Measurements from ENCODE around the gene PEA15. TPM values are rescaled to one million over a fixed set of nuclear protein-coding genes. Genes with fewer than 3 reads are reported as not detected.
A peak's percentile ranks its signal among the peaks of the same experiment; 100 is the strongest.

The PEA15 gene
- total RNA-seq, 2 experiments from 2014 or later = 9.4 to 10.3 TPM

DNA sequence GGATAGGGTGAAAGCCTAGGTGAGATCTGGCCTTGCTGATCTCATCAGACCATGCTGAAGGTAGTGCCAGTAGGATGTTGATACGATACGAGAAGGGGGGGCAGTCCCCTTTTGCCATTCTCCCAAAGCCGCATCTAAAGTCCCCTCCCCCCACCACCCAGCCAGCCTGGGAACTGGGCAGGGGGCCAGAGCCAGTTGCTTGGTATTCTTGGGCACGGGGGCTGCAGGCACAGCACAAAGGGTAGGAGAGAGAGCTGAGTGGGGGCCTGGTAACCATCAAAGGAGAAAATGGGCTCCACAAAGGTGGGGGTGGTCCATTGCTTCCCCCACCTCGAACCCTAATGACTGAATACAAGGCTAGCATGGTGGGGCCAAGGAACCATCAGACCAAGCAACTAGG lies 5.4 kb downstream of the PEA15 start:
- Mint-ChIP-seq H3K36me3 (ENCODE audit: low read depth) (peaks cover 44% of the 10 kb centered on the region), H3K4me3 (no peak overlapping the region), H3K4me1 (ENCODE audit: low read depth) (peaks cover 32% of the 10 kb centered on the region), H3K27me3 (no peaks in the 10 kb centered on the region), H3K9me3 (no peaks in the 10 kb centered on the region), H3K27ac (no peak overlapping the region)
- H3K4me3 ChIP-seq (ENCODE audit: low read length) = no peak overlapping the region
- TF ChIP-seq, protein P1, sequence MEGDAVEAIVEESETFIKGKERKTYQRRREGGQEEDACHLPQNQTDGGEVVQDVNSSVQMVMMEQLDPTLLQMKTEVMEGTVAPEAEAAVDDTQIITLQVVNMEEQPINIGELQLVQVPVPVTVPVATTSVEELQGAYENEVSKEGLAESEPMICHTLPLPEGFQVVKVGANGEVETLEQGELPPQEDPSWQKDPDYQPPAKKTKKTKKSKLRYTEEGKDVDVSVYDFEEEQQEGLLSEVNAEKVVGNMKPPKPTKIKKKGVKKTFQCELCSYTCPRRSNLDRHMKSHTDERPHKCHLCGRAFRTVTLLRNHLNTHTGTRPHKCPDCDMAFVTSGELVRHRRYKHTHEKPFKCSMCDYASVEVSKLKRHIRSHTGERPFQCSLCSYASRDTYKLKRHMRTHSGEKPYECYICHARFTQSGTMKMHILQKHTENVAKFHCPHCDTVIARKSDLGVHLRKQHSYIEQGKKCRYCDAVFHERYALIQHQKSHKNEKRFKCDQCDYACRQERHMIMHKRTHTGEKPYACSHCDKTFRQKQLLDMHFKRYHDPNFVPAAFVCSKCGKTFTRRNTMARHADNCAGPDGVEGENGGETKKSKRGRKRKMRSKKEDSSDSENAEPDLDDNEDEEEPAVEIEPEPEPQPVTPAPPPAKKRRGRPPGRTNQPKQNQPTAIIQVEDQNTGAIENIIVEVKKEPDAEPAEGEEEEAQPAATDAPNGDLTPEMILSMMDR (IDR thresholded peaks at IDR 0.05) = no peak
- H3K27ac ChIP-seq (ENCODE audit: low read depth in 1 of 2, low read length in 2 of 2) = no peak overlapping the region
- no peaks in the 10 kb centered on the region for H3K27me3 ChIP-seq (ENCODE audit: control insufficient read depth in 1 of 2, insufficient read depth in 2 of 2, low read length in 2 of 2)
- no peak for ATAC-seq (ENCODE audit: poor library complexity)
- DNase-seq = no peak
- H3K36me3 ChIP-seq (ENCODE audit: insufficient read depth, low read length) = peaks cover 60% of the 10 kb centered on the region
- H3K4me1 ChIP-seq (ENCODE audit: insufficient read depth, low read length) = peaks cover 33% of the 10 kb centered on the region
- no peaks in the 10 kb centered on the region for H3K9me3 ChIP-seq (ENCODE audit: control insufficient read depth in 1 of 2, insufficient read depth in 1 of 2, low read length in 2 of 2)
- ChIA-PET CTCF (interaction anchor here (1.0 to 1.7 kb wide), 3 partner anchors 41 to 110 kb away, joined by 3 to 4 read pairs (median 3); no protein-coding TSS in a partner anchor), POLR2A (interaction anchor here (1.2 kb wide), 2 partner anchors 9 to 55 kb away, joined by 3 read pairs; no protein-coding TSS in a partner anchor)
- intact Hi-C loops (cut with DNase I, micrococcal nuclease) = no loop called here

DNA sequence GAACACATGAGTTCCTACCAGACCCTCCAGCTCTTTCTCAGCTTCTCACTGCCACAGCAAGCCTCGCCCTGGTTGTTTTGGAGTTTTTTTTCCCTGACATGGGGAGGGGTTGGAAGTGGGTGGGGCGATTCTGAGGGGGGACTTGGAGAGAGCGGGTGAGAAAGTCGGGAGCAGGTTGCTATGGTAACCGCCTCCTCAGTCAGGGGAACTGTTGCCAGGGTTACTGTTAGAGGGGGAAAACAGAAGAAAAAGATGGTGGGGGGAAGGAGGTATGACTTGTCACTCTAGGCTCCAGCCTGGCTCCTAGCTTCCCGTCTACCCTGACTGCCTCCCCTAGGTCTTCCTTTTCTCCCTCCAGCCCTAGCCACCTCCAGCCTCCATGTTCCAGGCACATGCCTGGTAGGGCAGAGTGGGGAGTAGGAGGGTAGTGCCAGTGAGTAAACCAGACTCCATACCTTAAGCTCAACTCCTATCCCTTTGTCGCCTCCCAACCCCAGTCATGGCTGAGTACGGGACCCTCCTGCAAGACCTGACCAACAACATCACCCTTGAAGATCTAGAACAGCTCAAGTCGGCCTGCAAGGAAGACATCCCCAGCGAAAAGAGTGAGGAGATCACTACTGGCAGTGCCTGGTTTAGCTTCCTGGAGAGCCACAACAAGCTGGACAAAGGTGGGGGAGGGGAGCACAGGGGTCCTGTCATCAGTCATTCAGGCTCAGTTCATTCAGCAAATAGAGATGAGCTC lies 6.0 kb downstream of the PEA15 start:
- intact Hi-C loops (cut with DNase I, micrococcal nuclease) = no loop called here
- Histone ChIP-seq H3K27ac (ENCODE audit: low read depth in 1 of 2, low read length in 2 of 2) (no peak overlapping the region), H3K36me3 (ENCODE audit: insufficient read depth, low read length) (peaks cover 66% of the 10 kb centered on the region), H3K4me1 (ENCODE audit: insufficient read depth, low read length) (peaks cover 26% of the 10 kb centered on the region), H3K4me3 (ENCODE audit: low read length) (no peak overlapping the region), H3K27me3 (ENCODE audit: control insufficient read depth in 1 of 2, insufficient read depth in 2 of 2, low read length in 2 of 2) (no peaks in the 10 kb centered on the region), H3K9me3 (ENCODE audit: control insufficient read depth in 1 of 2, insufficient read depth in 1 of 2, low read length in 2 of 2) (no peaks in the 10 kb centered on the region)
- Mint-ChIP-seq H3K4me3 (no peak overlapping the region), H3K27me3 (no peaks in the 10 kb centered on the region), H3K4me1 (ENCODE audit: low read depth) (peaks cover 27% of the 10 kb centered on the region), H3K27ac (no peak overlapping the region), H3K36me3 (ENCODE audit: low read depth) (peaks cover 50% of the 10 kb centered on the region), H3K9me3 (no peaks in the 10 kb centered on the region)
- TF ChIP-seq, protein P1 (IDR thresholded peaks at IDR 0.05) = no peak
- CTCF ChIA-PET = interaction anchor here (1.7 kb wide), 1 partner anchor 80 kb away, joined by 4 read pairs; no protein-coding TSS in a partner anchor
- ATAC-seq (ENCODE audit: poor library complexity) = no peak
- POLR2A ChIA-PET = interaction anchor here (1.2 kb wide), 1 partner anchor 54 kb away, joined by 3 read pairs; no protein-coding TSS in a partner anchor
- no peak for DNase-seq

DNA sequence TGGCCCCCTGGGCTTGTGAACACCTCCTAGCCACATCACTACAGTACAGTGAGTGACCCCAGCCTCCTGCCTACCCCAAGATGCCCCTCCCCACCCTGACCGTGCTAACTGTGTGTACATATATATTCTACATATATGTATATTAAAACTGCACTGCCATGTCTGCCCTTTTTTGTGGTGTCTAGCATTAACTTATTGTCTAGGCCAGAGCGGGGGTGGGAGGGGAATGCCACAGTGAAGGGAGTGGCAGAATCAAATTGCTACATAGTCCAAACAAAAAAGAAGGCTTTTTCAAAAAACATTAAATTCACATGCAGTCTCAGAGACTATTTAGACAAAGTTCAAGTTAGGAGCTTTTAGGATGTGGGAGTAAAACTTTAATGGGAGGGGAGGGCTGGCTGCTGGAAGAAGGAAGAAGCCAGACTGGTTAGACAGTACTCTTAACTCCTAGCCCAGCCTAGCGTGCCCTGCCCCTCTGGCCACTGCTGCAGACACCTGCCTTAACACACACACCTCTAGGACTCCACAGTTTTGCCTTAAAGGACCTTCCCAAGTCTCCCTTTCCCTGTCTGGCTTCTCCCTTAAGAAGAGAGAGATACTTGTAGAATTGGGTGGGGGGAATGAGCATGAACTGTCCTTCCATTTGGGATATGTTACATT lies 9.4 kb downstream of the PEA15 start:
- Histone ChIP-seq H3K27me3 (ENCODE audit: control insufficient read depth in 1 of 2, insufficient read depth in 2 of 2, low read length in 2 of 2) (no peaks in the 10 kb centered on the region), H3K36me3 (ENCODE audit: insufficient read depth, low read length) (peaks cover 94% of the 10 kb centered on the region), H3K4me3 (ENCODE audit: low read length) (no peak overlapping the region), H3K27ac (ENCODE audit: low read depth in 1 of 2, low read length in 2 of 2) (no peak overlapping the region), H3K9me3 (ENCODE audit: control insufficient read depth in 1 of 2, insufficient read depth in 1 of 2, low read length in 2 of 2) (no peaks in the 10 kb centered on the region), H3K4me1 (ENCODE audit: insufficient read depth, low read length) (peaks cover 9% of the 10 kb centered on the region)
- ATAC-seq (ENCODE audit: poor library complexity) = no peak
- intact Hi-C loops (cut with DNase I, micrococcal nuclease) = no loop called here
- Mint-ChIP-seq H3K9me3 (no peaks in the 10 kb centered on the region), H3K4me1 (ENCODE audit: low read depth) (peaks cover 8% of the 10 kb centered on the region), H3K36me3 (ENCODE audit: low read depth) (peaks cover 83% of the 10 kb centered on the region), H3K4me3 (no peak overlapping the region), H3K27ac (peak overlapping the region; percentile 18), H3K27me3 (no peaks in the 10 kb centered on the region)
- TF ChIP-seq, protein P1 (IDR thresholded peaks at IDR 0.05) = no peak
- CTCF ChIA-PET = no interaction called here
- POLR2A ChIA-PET = no interaction called here
- no peak for DNase-seq

Measured in CD4-positive, alpha-beta T cell (primary cell).